ENCODE results near the gene HGD.

DNA sequence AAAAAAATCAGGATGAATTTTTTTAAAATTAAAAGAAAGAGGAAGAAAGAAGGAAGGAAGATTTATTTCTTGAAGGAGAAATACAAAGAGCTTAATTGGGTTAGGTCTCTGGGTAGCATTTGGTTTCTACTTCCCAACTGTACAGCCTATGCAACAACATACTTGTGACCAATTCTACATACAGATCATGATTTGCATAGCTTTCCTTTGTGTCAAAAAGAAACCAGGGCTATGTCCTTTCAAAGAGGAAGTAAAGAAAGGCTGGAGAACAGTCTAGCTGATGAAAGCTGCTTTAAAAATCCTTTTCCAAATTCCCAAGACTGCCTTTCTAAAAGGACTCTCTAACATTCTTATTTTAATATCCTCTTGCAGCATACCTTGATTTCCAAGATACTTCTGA lies 6.1 kb upstream of the HGD start:
- TF ChIP-seq CTCF (conservative IDR thresholded peaks at IDR 0.05 in 1 of 2, IDR thresholded peaks at IDR 0.05 in 1 of 2; ENCODE audit: low read depth in 1 of 2, low read length in 2 of 2) = no peak
- TF ChIP-seq EZH2 (IDR thresholded peaks at IDR 0.05; ENCODE audit: low read length, missing control alignments) = no peak

Data from fibroblast of lung (primary cell).